ENCODE data around the gene ABHD12. TPM values are rescaled to one million over a fixed set of nuclear protein-coding genes. Genes with fewer than 3 reads are reported as not detected.

Gene ABHD12
- total RNA-seq, 2 donors from 2014 or later: 42.4 to 76.1 TPM

GRCh38 chr20:25300496-25301170 is 90.0 kb downstream of the ABHD12 start:
- peak; percentile 19 for ATAC-seq
- intact Hi-C loops (cut with DNase I, micrococcal nuclease): no loop called here
- DNase-seq: no peak

GRCh38 chr20:25299806-25300205 is 90.8 kb downstream of the ABHD12 start:
- intact Hi-C loops (cut with DNase I, micrococcal nuclease): loop anchor here in 1 of 2 donors (10.0 kb wide), 1 partner anchor 105 kb away; the partner anchor contains the start of gene GINS1
- ATAC-seq: no peak
- DNase-seq: no peak

- ATAC-seq (no peak), DNase-seq (no peak)
- intact Hi-C loops (cut with DNase I, micrococcal nuclease): loop anchor here in 1 of 2 donors (10.0 kb wide), 1 partner anchor 107 kb away; the partner anchor contains the start of gene GINS1
Measured at GRCh38 chr20:25297141-25297905, 93.3 kb downstream of the ABHD12 start.

GRCh38 chr20:25296094-25297093 is 94.2 kb downstream of the ABHD12 start:
- ATAC-seq: peak; percentile 27
- DNase-seq: no peak
- intact Hi-C loops (cut with DNase I, micrococcal nuclease): loop anchor here in 1 of 2 donors (10.0 kb wide), 1 partner anchor 108 kb away; the partner anchor contains the start of gene GINS1

GRCh38 chr20:25295386-25296093 is 95.1 kb downstream of the ABHD12 start:
- intact Hi-C loops (cut with DNase I, micrococcal nuclease): loop anchor here in 1 of 2 donors (10.0 kb wide), 1 partner anchor 109 kb away; the partner anchor contains the start of gene GINS1
- peak; percentile 41 for ATAC-seq

GRCh38 chr20:25294459-25295385 is 95.9 kb downstream of the ABHD12 start:
- ATAC-seq (peak; percentile 21), DNase-seq (peak in 1 of 2 donors; percentile 62)
- intact Hi-C loops (cut with DNase I, micrococcal nuclease): loop anchor here in 1 of 2 donors (10.0 kb wide), 1 partner anchor 110 kb away; the partner anchor contains the start of gene GINS1

More at GRCh38 chr20:25295386-25296093, 95.1 kb downstream of the ABHD12 start:
- DNase-seq: peak in 1 of 2 donors; percentile 69

GRCh38 chr20:25293910-25294458 is 96.7 kb downstream of the ABHD12 start:
- intact Hi-C loops (cut with DNase I, micrococcal nuclease): loop anchor here in 1 of 2 donors (10.0 kb wide), 1 partner anchor 111 kb away; the partner anchor contains the start of gene GINS1
- DNase-seq (no peak), ATAC-seq (no peak)

- no peak for DNase-seq
- no peak for ATAC-seq
- intact Hi-C loops (cut with DNase I, micrococcal nuclease): loop anchor here in 1 of 2 donors (10.0 kb wide), 1 partner anchor 111 kb away; the partner anchor contains the start of gene GINS1
Measured at GRCh38 chr20:25293507-25293906, 97.1 kb downstream of the ABHD12 start.

- intact Hi-C loops (cut with DNase I, micrococcal nuclease): loop anchor here in 1 of 2 donors (10.0 kb wide), 1 partner anchor 112 kb away; the partner anchor contains the start of gene GINS1
- ATAC-seq: no peak
- DNase-seq: no peak
Measured at GRCh38 chr20:25292176-25292891, 98.3 kb downstream of the ABHD12 start.

- intact Hi-C loops (cut with DNase I, micrococcal nuclease): loop anchor here in 1 of 2 donors (10.0 kb wide), 1 partner anchor 113 kb away; the partner anchor contains the start of gene GINS1
- DNase-seq (no peak), ATAC-seq (no peak)
Measured at GRCh38 chr20:25291432-25292133, 99.1 kb downstream of the ABHD12 start.

- ATAC-seq (no peak), DNase-seq (no peak)
- intact Hi-C loops (cut with DNase I, micrococcal nuclease): loop anchor here in 1 of 2 donors (10.0 kb wide), 1 partner anchor 114 kb away; the partner anchor contains the start of gene GINS1
Measured at GRCh38 chr20:25290646-25291431, 99.8 kb downstream of the ABHD12 start.

- no peak for ATAC-seq
- peak in 1 of 2 donors; percentile 20 for DNase-seq
- intact Hi-C loops (cut with DNase I, micrococcal nuclease): loop anchor here in 1 of 2 donors (10.0 kb wide), 1 partner anchor 115 kb away; the partner anchor contains the start of gene GINS1
Measured at GRCh38 chr20:25289886-25290597, 100.6 kb downstream of the ABHD12 start.

All from left colon (tissue), 2 donors.